ENCODE results near the gene CSMD2.

CSMD2 gene

DNA sequence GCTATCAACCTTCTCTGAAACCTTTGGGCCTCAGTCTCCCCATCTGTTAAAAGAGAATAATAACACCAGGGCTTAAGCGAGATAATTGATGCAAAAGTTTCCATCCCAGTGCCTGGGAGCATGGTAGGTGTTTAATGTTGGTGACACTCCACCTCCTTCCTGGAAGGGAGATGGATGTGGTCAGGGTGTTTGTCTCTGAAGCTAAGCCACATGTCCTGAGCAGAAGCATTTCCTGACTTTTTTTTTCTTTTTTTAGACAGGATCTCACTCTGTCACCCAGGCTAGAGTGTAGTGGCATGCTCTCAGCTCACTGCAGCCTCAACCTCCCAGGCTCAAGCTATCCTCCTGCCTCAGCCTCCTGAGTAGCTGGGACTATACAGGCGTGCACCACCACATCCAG, 373.8 kb downstream of the CSMD2 start:
- DNase-seq = no peak

- DNase-seq = no peak
These were observed 374.5 kb downstream of the CSMD2 start for GRCh38 chr1:33790577-33790976.

- no peak for DNase-seq
These were observed 380.2 kb downstream of the CSMD2 start for GRCh38 chr1:33784876-33785275.

DNA sequence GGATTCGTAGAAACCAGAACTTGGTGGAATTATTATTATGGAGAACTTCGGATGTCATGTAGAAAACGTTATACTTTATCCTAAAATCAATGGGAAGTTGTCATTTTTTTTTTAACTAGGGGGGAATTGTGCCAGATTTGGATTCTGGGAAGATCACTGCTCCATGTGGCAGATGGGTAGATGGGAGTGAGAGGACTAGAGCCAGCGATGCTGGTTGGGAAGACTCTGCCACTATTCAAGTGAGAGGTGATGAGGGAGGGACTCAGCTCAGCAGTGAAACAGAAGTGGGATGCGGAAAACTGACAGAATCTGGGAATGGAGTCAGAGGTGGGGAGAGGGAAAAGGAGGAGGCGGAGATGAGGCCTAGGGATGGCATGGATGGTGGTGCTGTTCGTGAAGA, 382.3 kb downstream of the CSMD2 start:
- DNase-seq = no peak

DNA sequence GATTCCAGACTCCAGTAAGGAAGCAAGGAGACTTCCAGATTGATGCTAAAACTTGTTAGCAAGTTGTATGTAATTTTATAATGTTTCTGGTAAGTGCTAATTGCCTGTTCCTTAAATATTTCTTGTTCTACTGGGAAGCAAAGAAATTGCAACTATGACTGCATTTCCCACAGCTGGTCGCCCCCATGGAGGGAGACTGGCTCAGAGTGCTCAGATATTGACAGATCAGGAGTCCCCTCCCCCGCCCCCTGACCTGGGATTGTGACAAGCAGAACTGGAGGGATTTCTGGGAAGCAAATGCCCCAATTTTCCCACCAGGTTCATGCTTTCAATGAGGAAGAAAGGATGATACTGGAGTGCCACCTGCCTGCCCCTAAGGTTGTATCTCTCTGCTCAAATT, 383.4 kb downstream of the CSMD2 start:
- no peak for DNase-seq

GRCh38 chr1:33777337-33777736, 387.7 kb downstream of the CSMD2 start:
- no peak for DNase-seq

GRCh38 chr1:33768821-33769220, 396.2 kb downstream of the CSMD2 start:
- no peak for DNase-seq

GRCh38 chr1:33768106-33768505, 396.9 kb downstream of the CSMD2 start:
- no peak for DNase-seq

- no peak for DNase-seq
These were observed 400.9 kb downstream of the CSMD2 start for GRCh38 chr1:33764149-33764548.

GRCh38 chr1:33763406-33763805, 401.6 kb downstream of the CSMD2 start:
- DNase-seq = no peak

- no peak for DNase-seq
These were observed 402.1 kb downstream of the CSMD2 start for GRCh38 chr1:33762962-33763361.

GRCh38 chr1:33762109-33762830, 402.8 kb downstream of the CSMD2 start:
- no peak for DNase-seq

GRCh38 chr1:33758698-33759097, 406.3 kb downstream of the CSMD2 start:
- DNase-seq = no peak

- DNase-seq = no peak
These were observed 411.8 kb downstream of the CSMD2 start for GRCh38 chr1:33753087-33753856.

- DNase-seq = no peak
These were observed 419.1 kb downstream of the CSMD2 start for GRCh38 chr1:33745942-33746341.

GRCh38 chr1:33743221-33743998, 421.6 kb downstream of the CSMD2 start:
- DNase-seq = no peak

GRCh38 chr1:33742663-33743062, 422.4 kb downstream of the CSMD2 start:
- no peak for DNase-seq

DNA sequence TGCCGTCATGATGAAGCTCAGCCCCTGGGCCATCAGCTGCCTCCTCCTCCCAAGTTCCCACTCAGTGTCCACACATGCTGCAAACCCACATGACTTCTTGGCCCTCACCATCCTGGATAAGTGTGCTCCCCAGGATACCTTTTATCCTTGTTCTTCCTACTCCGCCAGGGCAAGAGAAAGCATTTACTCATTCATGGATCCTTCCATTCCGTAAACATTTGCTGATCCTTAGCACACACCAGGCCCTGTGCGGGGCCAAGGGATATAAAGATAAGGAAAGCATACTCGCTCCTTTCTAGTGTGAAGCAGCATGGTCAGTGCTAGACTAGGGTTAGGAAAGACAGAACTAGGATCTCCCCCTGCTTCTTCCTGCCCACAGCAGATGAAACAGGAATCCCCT, 423.3 kb downstream of the CSMD2 start:
- DNase-seq = no peak

DNA sequence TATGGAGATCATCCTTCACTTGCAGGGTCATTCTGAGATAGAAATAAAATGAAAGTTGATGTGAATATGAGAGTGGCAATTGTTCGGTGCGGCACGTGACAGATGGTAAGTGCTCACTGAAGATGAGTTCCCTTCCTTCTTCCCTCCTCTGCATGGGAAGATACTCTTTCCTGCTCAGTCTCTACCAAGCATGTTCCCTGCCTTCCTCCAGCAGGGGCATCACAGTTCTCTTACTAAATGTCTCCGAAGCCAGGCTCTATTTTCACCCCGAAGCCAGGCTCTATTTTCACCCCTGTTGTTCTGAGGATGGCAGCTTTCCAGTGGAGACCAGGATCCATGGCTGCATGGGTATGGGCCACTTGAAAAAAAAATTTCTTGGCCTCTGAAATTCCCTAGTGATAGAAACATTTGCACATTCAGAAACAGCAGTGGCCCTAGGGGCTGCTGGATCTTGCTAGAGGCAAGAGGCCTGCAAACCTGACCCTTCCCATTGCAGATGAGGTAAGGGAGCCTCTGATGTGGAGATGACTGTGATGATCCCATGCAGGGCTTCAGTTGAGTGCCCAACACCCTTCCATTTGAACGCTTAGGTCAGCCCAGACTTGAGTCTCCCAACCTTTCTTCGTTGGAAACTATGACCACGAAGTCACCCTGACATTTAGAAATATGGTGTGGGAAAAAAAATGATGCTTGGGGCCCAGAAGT, 424.8 kb downstream of the CSMD2 start:
- DNase-seq = no peak

DNA sequence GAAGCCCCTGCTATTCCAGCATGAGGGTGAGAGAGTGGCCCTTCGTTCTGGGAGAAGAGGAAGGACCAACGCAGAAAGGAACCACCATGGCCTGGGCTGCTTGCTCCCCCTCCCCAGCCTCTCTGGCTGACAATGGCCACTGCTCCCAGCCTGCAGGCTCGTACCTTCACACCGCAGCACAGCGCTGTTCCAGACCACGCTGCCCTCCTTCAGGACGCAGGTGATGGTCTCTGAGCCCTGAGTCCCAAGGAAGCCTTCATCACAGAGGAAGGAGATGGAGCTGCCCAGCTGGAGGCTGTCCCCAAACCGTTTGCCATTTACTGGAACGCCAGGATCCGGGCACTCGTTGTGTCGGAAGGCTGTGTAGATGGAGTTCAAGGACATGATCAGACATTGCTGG, 426.1 kb downstream of the CSMD2 start:
- DNase-seq = no peak

GRCh38 chr1:33738536-33738935, 426.5 kb downstream of the CSMD2 start:
- no peak for DNase-seq

GRCh38 chr1:33736496-33736895, 428.5 kb downstream of the CSMD2 start:
- DNase-seq = no peak

DNA sequence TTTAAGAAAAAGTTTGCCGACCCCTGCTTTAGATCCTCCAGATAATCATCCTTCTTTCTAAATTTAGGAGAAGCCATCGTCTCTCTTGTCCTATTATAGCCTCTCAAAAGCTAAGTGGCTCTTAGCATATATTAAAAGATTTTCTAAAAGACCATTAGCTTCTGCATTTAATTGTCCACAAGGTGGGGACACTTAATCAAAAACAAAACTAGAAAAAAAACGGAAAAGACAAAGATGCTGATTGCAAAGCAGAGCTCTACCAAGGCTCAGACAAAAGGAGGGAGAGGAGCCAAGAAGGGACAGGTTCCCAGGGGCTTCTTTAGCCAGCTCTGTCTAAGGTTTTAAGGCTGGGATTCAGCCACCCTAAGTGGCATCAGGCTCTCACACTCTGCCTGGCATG, 429.4 kb downstream of the CSMD2 start:
- DNase-seq = peak; percentile 1
